H9 (cell line): Measurements from ENCODE around the gene TRAPPC14. TPM values are rescaled to one million over a fixed set of nuclear protein-coding genes. Genes with fewer than 3 reads are reported as not detected.

Source experiments
- DNase-seq: peaks from one replicate; pipeline ENCODE4 v3.0.0-alpha.2; 2017
- H2AFZ ChIP-seq: one replicate; pipeline ENCODE4 v1.6.1; 2013; ENCODE audit warnings: mild to moderate bottlenecking, low read length, control low read depth, moderate library complexity
- H2AK5ac ChIP-seq: 2 replicates; pipeline ENCODE4 v1.6.1; 2013; ENCODE audit warnings: low read length, control low read depth, mixed read lengths; ENCODE audit not compliant: insufficient read length
- H2BK120ac ChIP-seq: one replicate; pipeline ENCODE4 v1.6.1; 2013; ENCODE audit warnings: low read depth, mild to moderate bottlenecking, low read length, control low read depth, inconsistent platforms; ENCODE audit not compliant: poor library complexity, severe bottlenecking
- H2BK12ac ChIP-seq: 2 replicates; pipeline ENCODE4 v1.6.1; 2013; ENCODE audit warnings: low read length, control low read depth, mixed read lengths, low read depth; ENCODE audit not compliant: insufficient read length
- H2BK15ac ChIP-seq: 2 replicates; pipeline ENCODE4 v1.6.1; 2013; ENCODE audit warnings: low read depth, low read length, control low read depth
- H2BK20ac ChIP-seq: one replicate; pipeline ENCODE4 v1.6.1; 2013; ENCODE audit warnings: low read depth, mild to moderate bottlenecking, low read length, control low read depth, inconsistent platforms; ENCODE audit not compliant: poor library complexity, severe bottlenecking
- H2BK5ac ChIP-seq: 2 replicates; pipeline ENCODE4 v1.6.1; 2013; ENCODE audit warnings: low read length, control low read depth, mixed read lengths; ENCODE audit not compliant: insufficient read length
- H3K14ac ChIP-seq: 2 replicates; pipeline ENCODE4 v1.6.1; 2013; ENCODE audit warnings: low read length, control low read depth; ENCODE audit not compliant: insufficient read depth
- H3K18ac ChIP-seq: 2 replicates; pipeline ENCODE4 v1.6.1; 2013; ENCODE audit warnings: low read depth, mild to moderate bottlenecking, mixed read lengths, low read length, control low read depth; ENCODE audit not compliant: insufficient read length
- H3K23ac ChIP-seq: 2 replicates; pipeline ENCODE4 v1.6.1; 2013; ENCODE audit warnings: low read length, control low read depth, mixed read lengths, low read depth; ENCODE audit not compliant: insufficient read length
- H3K23me2 ChIP-seq: 2 replicates; pipeline ENCODE4 v1.6.1; 2013; ENCODE audit warnings: low read depth, mild to moderate bottlenecking, mixed read lengths, low read length, control low read depth; ENCODE audit not compliant: insufficient read length, poor library complexity, severe bottlenecking
- H3K27ac ChIP-seq: 2 replicates; pipeline ENCODE4 v1.5.1; 2013; ENCODE audit warnings: low read length, control low read depth, mixed read lengths, low read depth; ENCODE audit not compliant: insufficient read length
- H3K27me3 ChIP-seq: 2 replicates; pipeline ENCODE4 v1.6.1; 2013; ENCODE audit warnings: low read length, control low read depth, inconsistent platforms; ENCODE audit not compliant: insufficient read depth
- H3K4ac ChIP-seq: 2 replicates; pipeline ENCODE4 v1.6.1; 2013; ENCODE audit warnings: low read depth, mild to moderate bottlenecking, control low read depth, inconsistent platforms, low read length, moderate library complexity
- H3K4me1 ChIP-seq: 2 replicates; pipeline ENCODE4 v1.6.1; 2013; ENCODE audit warnings: low read length, control low read depth, inconsistent platforms; ENCODE audit not compliant: insufficient read depth
- H3K4me2 ChIP-seq: 2 replicates; pipeline ENCODE4 v1.6.1; 2013; ENCODE audit warnings: low read length, control low read depth, mixed read lengths; ENCODE audit not compliant: insufficient read length, insufficient read depth
- H3K56ac ChIP-seq: 2 replicates; pipeline ENCODE4 v1.6.1; 2013; ENCODE audit warnings: low read depth, mild to moderate bottlenecking, mixed read lengths, low read length, control low read depth; ENCODE audit not compliant: insufficient read length
- H3K79me1 ChIP-seq: 2 replicates; pipeline ENCODE4 v1.6.1; 2013; ENCODE audit warnings: low read depth, mild to moderate bottlenecking, moderate library complexity, low read length, control low read depth, inconsistent platforms; ENCODE audit not compliant: insufficient read depth, poor library complexity, severe bottlenecking
- H3K79me2 ChIP-seq: 2 replicates; pipeline ENCODE4 v1.6.1; 2013; ENCODE audit warnings: low read length, control low read depth, inconsistent platforms; ENCODE audit not compliant: insufficient read depth
- H3K9ac ChIP-seq: 2 replicates; pipeline ENCODE4 v1.6.1; 2013; ENCODE audit warnings: low read length, control low read depth, mixed read lengths; ENCODE audit not compliant: insufficient read length; ENCODE audit errors: extremely low read depth
- H3K9me3 ChIP-seq: one replicate; pipeline ENCODE4 v1.6.1; 2013; ENCODE audit warnings: low read depth, low read length, inconsistent platforms; ENCODE audit not compliant: control insufficient read depth
- H3T11ph ChIP-seq: one replicate; pipeline ENCODE4 v1.6.1; 2013; ENCODE audit warnings: mild to moderate bottlenecking, low read length, control low read depth, inconsistent platforms
- H4K20me1 ChIP-seq: one replicate; pipeline ENCODE4 v1.6.1; 2013; ENCODE audit not compliant: control insufficient read depth, insufficient read length, insufficient read depth
- H4K5ac ChIP-seq: 2 replicates; pipeline ENCODE4 v1.6.1; 2013; ENCODE audit warnings: low read depth, mild to moderate bottlenecking, mixed read lengths, low read length, control low read depth; ENCODE audit not compliant: insufficient read length
- H4K8ac ChIP-seq: replicated peaks from 2 replicates; pipeline ENCODE4 v1.6.1; 2013; ENCODE audit warnings: low read length, control low read depth, mixed read lengths, low read depth; ENCODE audit not compliant: insufficient read length
- H4K91ac ChIP-seq: 2 replicates; pipeline ENCODE4 v1.6.1; 2013; ENCODE audit warnings: low read depth, mild to moderate bottlenecking, moderate library complexity, mixed read lengths, low read length, control low read depth; ENCODE audit not compliant: insufficient read length
- H3K27ac Mint-ChIP-seq, 3 experiments: 2 replicates in 2 of 3; 3 replicates in 1 of 3; pipeline ENCODE4 v1.8.0; 2020 to 2021; ENCODE audit warnings: mixed read lengths in 3 of 3, mild to moderate bottlenecking in 1 of 3, moderate library complexity in 1 of 3
- H3K27me3 Mint-ChIP-seq: 2 replicates; pipeline ENCODE4 v1.8.0; 2021; ENCODE audit warnings: low read depth, mild to moderate bottlenecking, moderate library complexity, mixed read lengths
- H3K36me3 Mint-ChIP-seq, 3 experiments: 2 replicates in 2 of 3; 3 replicates in 1 of 3; pipeline ENCODE4 v1.8.0; 2020 to 2021; ENCODE audit warnings: low read depth in 3 of 3, mixed read lengths in 3 of 3; ENCODE audit not compliant: insufficient read depth in 1 of 3
- H3K4me1 Mint-ChIP-seq, 2 experiments: 2 replicates each; pipeline ENCODE4 v1.8.0; 2020; ENCODE audit warnings: mixed read lengths in 2 of 2
- H3K4me3 Mint-ChIP-seq, 2 experiments: 2 replicates in 1 of 2; 3 replicates in 1 of 2; pipeline ENCODE4 v1.8.0; 2020 to 2021; ENCODE audit warnings: mild to moderate bottlenecking in 2 of 2, mixed read lengths in 2 of 2, moderate library complexity in 1 of 2
- H3K9me3 Mint-ChIP-seq, 2 experiments: 2 replicates in 1 of 2; 3 replicates in 1 of 2; pipeline ENCODE4 v1.8.0; 2020; ENCODE audit warnings: mild to moderate bottlenecking in 2 of 2, mixed read lengths in 2 of 2, moderate library complexity in 1 of 2
- total RNA-seq: library from RNA; stranded (reverse); gene quantifications from 2 replicates; pipeline ENCODE4 v1.2.1, GENCODE V29; 2021
- TF ChIP-seq, protein P1 (sequence below): fragments of 200-600 bp; sonication (generic); conservative IDR thresholded peaks from 3 replicates; pipeline ENCODE4 v1.8.0; 2021; ENCODE audit warnings: antibody characterized with exemption, mild to moderate bottlenecking

Gene TRAPPC14
- total RNA-seq, 1 experiment from 2014 or later, result 32.8 TPM

- Histone ChIP-seq H4K91ac (no peak overlapping the region), H3K27me3 (no peaks in the 10 kb centered on the region), H2BK15ac (no peak overlapping the region), H2AFZ (no peak overlapping the region), H3K79me1 (peaks cover 1% of the 10 kb centered on the region), H4K8ac (no peak overlapping the region), H4K20me1 (peaks cover 2% of the 10 kb centered on the region), H3K14ac (no peak overlapping the region), H3K9ac (no peak overlapping the region), H2BK20ac (no peak overlapping the region), H4K5ac (no peak overlapping the region), H3K27ac (no peak overlapping the region), H3K23ac (no peak overlapping the region), H3K56ac (no peak overlapping the region), H3K23me2 (peaks cover 6% of the 10 kb centered on the region), H2BK5ac (no peak overlapping the region), H2BK120ac (no peak overlapping the region), H3K4me2 (no peak overlapping the region), H3K4ac (no peak overlapping the region), H3K9me3 (no peaks in the 10 kb centered on the region), H3K4me1 (no peaks in the 10 kb centered on the region; the same call in 1 of the 2 replicates), H3T11ph (no peak overlapping the region), H3K79me2 (no peaks in the 10 kb centered on the region), H2AK5ac (no peak overlapping the region), H2BK12ac (no peak overlapping the region), H3K18ac (no peak overlapping the region)
- Mint-ChIP-seq H3K4me3 (no peak overlapping the region; a peak in 1 of 5 replicates), H3K27ac (peak overlapping the region in 2 of 3 experiments; percentile 19 to 26; a peak in 2 of 7 replicates), H3K9me3 (no peaks in the 10 kb centered on the region), H3K4me1 (peaks cover 21 to 33% of the 10 kb centered on the region in 2 experiments), H3K27me3 (no peaks in the 10 kb centered on the region; the same call in 1 of the 2 replicates), H3K36me3 (peaks cover 26 to 63% (median 60%) of the 10 kb centered on the region in 3 experiments)
- no peak for DNase-seq
- TF ChIP-seq, protein P1, sequence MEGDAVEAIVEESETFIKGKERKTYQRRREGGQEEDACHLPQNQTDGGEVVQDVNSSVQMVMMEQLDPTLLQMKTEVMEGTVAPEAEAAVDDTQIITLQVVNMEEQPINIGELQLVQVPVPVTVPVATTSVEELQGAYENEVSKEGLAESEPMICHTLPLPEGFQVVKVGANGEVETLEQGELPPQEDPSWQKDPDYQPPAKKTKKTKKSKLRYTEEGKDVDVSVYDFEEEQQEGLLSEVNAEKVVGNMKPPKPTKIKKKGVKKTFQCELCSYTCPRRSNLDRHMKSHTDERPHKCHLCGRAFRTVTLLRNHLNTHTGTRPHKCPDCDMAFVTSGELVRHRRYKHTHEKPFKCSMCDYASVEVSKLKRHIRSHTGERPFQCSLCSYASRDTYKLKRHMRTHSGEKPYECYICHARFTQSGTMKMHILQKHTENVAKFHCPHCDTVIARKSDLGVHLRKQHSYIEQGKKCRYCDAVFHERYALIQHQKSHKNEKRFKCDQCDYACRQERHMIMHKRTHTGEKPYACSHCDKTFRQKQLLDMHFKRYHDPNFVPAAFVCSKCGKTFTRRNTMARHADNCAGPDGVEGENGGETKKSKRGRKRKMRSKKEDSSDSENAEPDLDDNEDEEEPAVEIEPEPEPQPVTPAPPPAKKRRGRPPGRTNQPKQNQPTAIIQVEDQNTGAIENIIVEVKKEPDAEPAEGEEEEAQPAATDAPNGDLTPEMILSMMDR, result no peak
These were observed 6.1 kb downstream of the TRAPPC14 start for GRCh38 chr7:100152404-100152803.
